Prostate gland (tissue), 2 donors: ENCODE results near the gene RIT2. TPM values are rescaled to one million over a fixed set of nuclear protein-coding genes. Genes with fewer than 3 reads are reported as not detected.

ENCODE experiments used
- DNase-seq: peaks from one replicate; pipeline ENCODE4 v3.0.0-alpha.2; 2019; ENCODE audit warnings: low spot score
- H3K27ac ChIP-seq, 2 donors: fragments of 200-600 bp; sonication (generic); 2 replicates each; pipeline ENCODE4 v1.5.1; 2017 to 2019
- H3K27me3 ChIP-seq: fragments of 200-600 bp; sonication (generic); replicated peaks from 2 replicates; pipeline ENCODE4 v1.5.1; 2019; ENCODE audit not compliant: insufficient read depth
- H3K36me3 ChIP-seq, 2 donors: fragments of 200-600 bp; sonication (generic); 1 replicate in 1 of 2; 2 replicates in 1 of 2; pipeline versions ENCODE4 v1.5.1 to v1.8.1; 2017 to 2019
- H3K4me1 ChIP-seq: fragments of 200-600 bp; sonication (generic); replicated peaks from 2 replicates; pipeline ENCODE4 v1.5.1; 2019
- H3K4me3 ChIP-seq, 2 donors: fragments of 200-600 bp; sonication (generic); 2 replicates each; pipeline ENCODE4 v1.5.1; 2017 to 2019
- H3K9me3 ChIP-seq: fragments of 200-600 bp; sonication (generic); 2 replicates; pipeline ENCODE4 v1.5.1; 2017
- POLR2A ChIP-seq: fragments of 450-650 bp; IDR thresholded peaks from one replicate; pipeline ENCODE4 v1.6.1; 2016; ENCODE audit warnings: antibody characterized with exemption, mild to moderate bottlenecking
- POLR2AphosphoS5 ChIP-seq: sonication (generic); formaldehyde crosslinking; IDR thresholded peaks from one replicate; pipeline ENCODE4 v1.6.1; 2017; ENCODE audit warnings: antibody characterized with exemption
- WGBS: methylation state at CpG from one replicate; pipeline ENCODE4 v1.1.5; 2018; 5-methylcytosine and 5-hydroxymethylcytosine counted together
- intact Hi-C: fragments of 100-400 bp; cut with DNase I; formaldehyde crosslinking; loops from one replicate; pipeline ENCODE4 v1.14.2; 2022
- total RNA-seq, 2 donors: library from RNA; depleted of rRNA; stranded (reverse); fragments of >200 nt; gene quantifications; one replicate each; pipeline ENCODE4 v1.1.0, GENCODE V29; 2016
- TF ChIP-seq, protein P1 (sequence below), 4 experiments: fragments of 200-600 bp in 2 of 4; fragments of 450-650 bp in 2 of 4; sonication (generic) in 2 of 4; IDR thresholded peaks; 1 replicate in 3 of 4; 2 replicates in 1 of 4; pipeline ENCODE4 v1.5.1; 2016 to 2019; ENCODE audit warnings: antibody characterized with exemption in 4 of 4, mild to moderate bottlenecking in 2 of 4, moderate library complexity in 2 of 4

RIT2 gene
- total RNA-seq, 2 donors from 2014 or later, result not detected

- Histone ChIP-seq H3K36me3 (no peaks in the 10 kb centered on the region), H3K27ac (no peak overlapping the region), H3K9me3 (no peaks in the 10 kb centered on the region), H3K4me1 (no peaks in the 10 kb centered on the region), H3K27me3 (peaks cover 3% of the 10 kb centered on the region), H3K4me3 (no peak overlapping the region)
- TF ChIP-seq POLR2A (no peak), POLR2AphosphoS5 (no peak)
- TF ChIP-seq, protein P1, sequence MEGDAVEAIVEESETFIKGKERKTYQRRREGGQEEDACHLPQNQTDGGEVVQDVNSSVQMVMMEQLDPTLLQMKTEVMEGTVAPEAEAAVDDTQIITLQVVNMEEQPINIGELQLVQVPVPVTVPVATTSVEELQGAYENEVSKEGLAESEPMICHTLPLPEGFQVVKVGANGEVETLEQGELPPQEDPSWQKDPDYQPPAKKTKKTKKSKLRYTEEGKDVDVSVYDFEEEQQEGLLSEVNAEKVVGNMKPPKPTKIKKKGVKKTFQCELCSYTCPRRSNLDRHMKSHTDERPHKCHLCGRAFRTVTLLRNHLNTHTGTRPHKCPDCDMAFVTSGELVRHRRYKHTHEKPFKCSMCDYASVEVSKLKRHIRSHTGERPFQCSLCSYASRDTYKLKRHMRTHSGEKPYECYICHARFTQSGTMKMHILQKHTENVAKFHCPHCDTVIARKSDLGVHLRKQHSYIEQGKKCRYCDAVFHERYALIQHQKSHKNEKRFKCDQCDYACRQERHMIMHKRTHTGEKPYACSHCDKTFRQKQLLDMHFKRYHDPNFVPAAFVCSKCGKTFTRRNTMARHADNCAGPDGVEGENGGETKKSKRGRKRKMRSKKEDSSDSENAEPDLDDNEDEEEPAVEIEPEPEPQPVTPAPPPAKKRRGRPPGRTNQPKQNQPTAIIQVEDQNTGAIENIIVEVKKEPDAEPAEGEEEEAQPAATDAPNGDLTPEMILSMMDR (IDR thresholded peaks at IDR 0.05), result no peak
- no peak for DNase-seq
- intact Hi-C loops, result no loop called here
- 64% methylated on average over 1 of the region's 1 CpG for WGBS
These were observed 162.2 kb downstream of the RIT2 start for GRCh38 chr18:42953306-42953705.

DNA sequence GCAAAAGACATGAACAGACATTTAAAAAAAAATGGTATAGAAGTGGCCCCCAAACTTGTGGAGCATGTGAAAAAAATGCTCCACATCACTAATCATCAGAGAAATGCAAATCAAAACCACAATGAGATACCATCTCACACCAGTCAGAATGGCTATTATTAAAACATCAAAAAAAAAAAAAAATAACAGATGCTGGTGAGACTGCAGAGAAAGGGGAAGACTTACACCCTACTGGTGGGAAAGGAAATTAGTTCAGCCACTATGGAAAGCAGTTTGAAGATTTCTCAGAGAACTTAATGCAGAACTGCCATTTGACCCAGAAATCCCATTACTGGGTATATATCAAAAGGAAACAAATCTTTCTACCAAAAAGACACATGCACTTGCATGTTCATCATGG lies 164.8 kb downstream of the RIT2 start:
- TF ChIP-seq, protein P1 (IDR thresholded peaks at IDR 0.05), result no peak
- Histone ChIP-seq H3K27ac (no peak overlapping the region), H3K4me3 (no peak overlapping the region), H3K4me1 (no peaks in the 10 kb centered on the region), H3K36me3 (no peaks in the 10 kb centered on the region), H3K9me3 (no peaks in the 10 kb centered on the region), H3K27me3 (peaks cover 3% of the 10 kb centered on the region)
- intact Hi-C loops, result no loop called here
- DNase-seq, result no peak

DNA sequence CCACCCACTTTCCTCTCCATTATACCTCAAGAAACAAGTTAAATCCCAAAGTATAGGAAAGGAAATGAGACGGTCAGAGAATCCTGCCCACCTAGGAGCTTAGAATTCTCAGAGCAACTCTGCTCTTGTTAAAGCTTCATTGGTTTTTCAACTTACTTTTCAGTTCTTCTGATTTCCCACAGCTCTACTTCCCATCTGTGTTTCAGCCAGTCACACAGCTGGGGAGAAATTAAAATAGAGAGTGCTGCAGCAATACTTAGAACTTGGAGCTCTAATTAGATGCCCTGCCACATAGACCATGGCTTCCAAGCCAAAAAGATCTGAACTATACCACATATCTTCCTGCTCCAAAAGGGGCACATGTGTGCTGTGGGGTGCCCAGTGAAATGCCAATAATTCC lies 166.7 kb downstream of the RIT2 start:
- 76% methylated on average over 1 of the region's 1 CpG for WGBS
- no peaks in the 10 kb centered on the region for H3K36me3 ChIP-seq
- no peaks in the 10 kb centered on the region for H3K9me3 ChIP-seq
- peaks cover 3% of the 10 kb centered on the region for H3K27me3 ChIP-seq
- DNase-seq, result no peak
- no peaks in the 10 kb centered on the region for H3K4me1 ChIP-seq
- no peak overlapping the region for H3K4me3 ChIP-seq
- intact Hi-C loops, result no loop called here
- TF ChIP-seq, protein P1 (IDR thresholded peaks at IDR 0.05), result no peak
- TF ChIP-seq POLR2A (no peak), POLR2AphosphoS5 (no peak)
- no peak overlapping the region for H3K27ac ChIP-seq

- no peaks in the 10 kb centered on the region for H3K36me3 ChIP-seq
- WGBS, result 76% methylated on average over 2 of the region's 2 CpGs
- no peak overlapping the region for H3K4me3 ChIP-seq
- intact Hi-C loops, result no loop called here
- H3K4me1 ChIP-seq, result no peaks in the 10 kb centered on the region
- no peak for TF ChIP-seq POLR2A
- TF ChIP-seq, protein P1 (IDR thresholded peaks at IDR 0.05), result no peak
- TF ChIP-seq POLR2AphosphoS5, result no peak
- H3K27me3 ChIP-seq, result no peaks in the 10 kb centered on the region
- no peaks in the 10 kb centered on the region for H3K9me3 ChIP-seq
- DNase-seq, result no peak
- no peak overlapping the region for H3K27ac ChIP-seq
These were observed 173.6 kb downstream of the RIT2 start for GRCh38 chr18:42941860-42942259.

- no peak overlapping the region for H3K27ac ChIP-seq
- intact Hi-C loops, result no loop called here
- TF ChIP-seq POLR2AphosphoS5 (no peak), POLR2A (no peak)
- TF ChIP-seq, protein P1 (IDR thresholded peaks at IDR 0.05), result no peak
- WGBS, result 80% methylated on average over 2 of the region's 2 CpGs
- no peaks in the 10 kb centered on the region for H3K4me1 ChIP-seq
- no peak for DNase-seq
- H3K36me3 ChIP-seq, result no peaks in the 10 kb centered on the region
- no peak overlapping the region for H3K4me3 ChIP-seq
- H3K9me3 ChIP-seq, result no peaks in the 10 kb centered on the region
- H3K27me3 ChIP-seq, result no peaks in the 10 kb centered on the region
These were observed 174.5 kb downstream of the RIT2 start for GRCh38 chr18:42941021-42941420.
